Tibial nerve (tissue), 4 donors: ENCODE results near the gene DAB2. TPM values are rescaled to one million over a fixed set of nuclear protein-coding genes. Genes with fewer than 3 reads are reported as not detected.

Experiments used
- DNase-seq, 2 donors: peaks; one replicate each; pipeline ENCODE4 v3.0.0-alpha.2; 2019; ENCODE audit warnings: low spot score in 2 of 2
- H3K27ac ChIP-seq, 4 donors: fragments of 200-600 bp; sonication (generic) in 3 of 4; one replicate each; pipeline ENCODE4 v1.5.1; 2017 to 2019; ENCODE audit warnings: mild to moderate bottlenecking in 1 of 4
- H3K27me3 ChIP-seq, 2 donors: fragments of 200-600 bp; sonication (generic) in 1 of 2; one replicate each; pipeline versions ENCODE4 v1.5.1 to v1.6.0; 2017 to 2019
- H3K36me3 ChIP-seq, 3 donors: fragments of 200-600 bp; sonication (generic); one replicate each; pipeline ENCODE4 v1.5.1; 2018 to 2019
- H3K4me1 ChIP-seq, 4 donors: fragments of 200-600 bp; sonication (generic) in 3 of 4; one replicate each; pipeline ENCODE4 v1.5.1; 2017 to 2019
- H3K4me3 ChIP-seq, 4 donors: fragments of 200-600 bp; sonication (generic) in 3 of 4; one replicate each; pipeline ENCODE4 v1.5.1; 2017 to 2019; ENCODE audit warnings: mild to moderate bottlenecking in 1 of 4, moderate library complexity in 1 of 4
- H3K9me3 ChIP-seq, 4 donors: fragments of 200-600 bp; sonication (generic) in 3 of 4; one replicate each; pipeline ENCODE4 v1.5.1; 2017 to 2019
- CTCF ChIP-seq, 5 experiments: fragments of 200-600 bp in 3 of 5; fragments of 450-650 bp in 2 of 5; sonication (generic) in 3 of 5; IDR thresholded peaks; one replicate each; pipeline ENCODE4 v1.5.1; 2016 to 2019; ENCODE audit warnings: antibody characterized with exemption in 5 of 5, mild to moderate bottlenecking in 3 of 5, moderate library complexity in 2 of 5
- EP300 ChIP-seq, 2 donors: sonication (generic); formaldehyde crosslinking; IDR thresholded peaks; one replicate each; pipeline ENCODE4 v1.6.1; 2017; ENCODE audit warnings: antibody characterized with exemption in 2 of 2, mild to moderate bottlenecking in 1 of 2
- POLR2A ChIP-seq, 2 donors: fragments of 450-650 bp; IDR thresholded peaks; one replicate each; pipeline ENCODE4 v1.6.1; 2017; ENCODE audit warnings: antibody characterized with exemption in 2 of 2, mild to moderate bottlenecking in 2 of 2, moderate library complexity in 2 of 2
- WGBS, 2 donors: methylation state at CpG; one replicate each; pipeline ENCODE4 v1.1.5; 2018; 5-methylcytosine and 5-hydroxymethylcytosine counted together
- total RNA-seq, 4 donors: library from RNA; depleted of rRNA; stranded (reverse); fragments of >200 nt; gene quantifications; one replicate each; pipeline ENCODE4 v1.1.0, GENCODE V29; 2016

DAB2 gene
- total RNA-seq, 4 donors from 2014 or later, result 73.6 to 144 (median 115) TPM

GRCh38 chr5:39415201-39415600 is 9.6 kb downstream of the DAB2 start:
- H3K36me3 ChIP-seq, result no peaks in the 10 kb centered on the region
- no peak for TF ChIP-seq POLR2A (IDR thresholded peaks at IDR 0.05)
- TF ChIP-seq EP300 (IDR thresholded peaks at IDR 0.05), result peak in 1 of 2 donors; percentile 46
- TF ChIP-seq CTCF (IDR thresholded peaks at IDR 0.05), result no peak
- 38 to 48% methylated on average over 2 of the region's 2 CpGs for WGBS, 2 donors
- H3K27ac ChIP-seq, result peak overlapping the region in 2 of 4 donors; percentile 26 to 67
- no peaks in the 10 kb centered on the region for H3K27me3 ChIP-seq
- no peak for DNase-seq
- no peak overlapping the region for H3K4me3 ChIP-seq
- no peaks in the 10 kb centered on the region for H3K9me3 ChIP-seq
- H3K4me1 ChIP-seq, result peaks cover 0 to 89% (median 21%) of the 10 kb centered on the region in 4 donors

GRCh38 chr5:39414426-39414825 is 10.4 kb downstream of the DAB2 start:
- H3K27ac ChIP-seq, result no peak overlapping the region
- H3K36me3 ChIP-seq, result no peaks in the 10 kb centered on the region
- TF ChIP-seq POLR2A (IDR thresholded peaks at IDR 0.05), result no peak
- no peak for TF ChIP-seq CTCF (IDR thresholded peaks at IDR 0.05)
- TF ChIP-seq EP300 (IDR thresholded peaks at IDR 0.05), result no peak
- H3K27me3 ChIP-seq, result no peaks in the 10 kb centered on the region
- no peak overlapping the region for H3K4me3 ChIP-seq
- no peaks in the 10 kb centered on the region for H3K9me3 ChIP-seq
- DNase-seq, result no peak
- H3K4me1 ChIP-seq, result peaks cover 0 to 89% (median 19%) of the 10 kb centered on the region in 4 donors

- Histone ChIP-seq H3K27ac (peak overlapping the region in 1 of 4 donors; percentile 81), H3K4me3 (no peak overlapping the region), H3K9me3 (no peaks in the 10 kb centered on the region), H3K36me3 (no peaks in the 10 kb centered on the region), H3K4me1 (peaks cover 0 to 88% (median 21%) of the 10 kb centered on the region in 4 donors), H3K27me3 (no peaks in the 10 kb centered on the region)
- no peak for DNase-seq
- TF ChIP-seq POLR2A (IDR thresholded peaks at IDR 0.05) (no peak), EP300 (IDR thresholded peaks at IDR 0.05) (no peak)
Observed at GRCh38 chr5:39413771-39414170, 11.0 kb downstream of the DAB2 start.

GRCh38 chr5:39412721-39413394 is 11.9 kb downstream of the DAB2 start:
- Histone ChIP-seq H3K27ac (peak overlapping the region in 2 of 4 donors; percentile 29 to 81), H3K4me1 (peaks cover 0 to 89% (median 21%) of the 10 kb centered on the region in 4 donors), H3K9me3 (no peaks in the 10 kb centered on the region), H3K27me3 (no peaks in the 10 kb centered on the region), H3K4me3 (no peak overlapping the region), H3K36me3 (no peaks in the 10 kb centered on the region)
- no peak for DNase-seq
- WGBS, 2 donors, result 61 to 70% methylated on average over 5 of the region's 5 CpGs
- no peak for TF ChIP-seq POLR2A (IDR thresholded peaks at IDR 0.05)
- no peak for TF ChIP-seq EP300 (IDR thresholded peaks at IDR 0.05)

- Histone ChIP-seq H3K27me3 (no peaks in the 10 kb centered on the region), H3K4me1 (peaks cover 0 to 88% (median 21%) of the 10 kb centered on the region in 4 donors), H3K4me3 (no peak overlapping the region), H3K9me3 (no peaks in the 10 kb centered on the region), H3K27ac (peak overlapping the region in 2 of 4 donors; percentile 42 to 81), H3K36me3 (no peaks in the 10 kb centered on the region)
- TF ChIP-seq CTCF (IDR thresholded peaks at IDR 0.05) (no peak), POLR2A (IDR thresholded peaks at IDR 0.05) (no peak), EP300 (IDR thresholded peaks at IDR 0.05) (no peak)
- WGBS, 2 donors, result 91 to 95% methylated on average over 4 of the region's 4 CpGs
- DNase-seq, result no peak
Observed at GRCh38 chr5:39411985-39412384, 12.8 kb downstream of the DAB2 start.

GRCh38 chr5:39411061-39411460 is 13.7 kb downstream of the DAB2 start:
- Histone ChIP-seq H3K4me1 (peaks cover 0 to 81% (median 21%) of the 10 kb centered on the region in 4 donors), H3K4me3 (no peak overlapping the region), H3K9me3 (no peaks in the 10 kb centered on the region), H3K27ac (peak overlapping the region in 2 of 4 donors; percentile 68 to 81), H3K36me3 (no peaks in the 10 kb centered on the region), H3K27me3 (no peaks in the 10 kb centered on the region)
- DNase-seq, result no peak
- no peak for TF ChIP-seq CTCF (IDR thresholded peaks at IDR 0.05)
- peak in 1 of 2 donors; percentile 65 for TF ChIP-seq EP300 (IDR thresholded peaks at IDR 0.05)
- 13 to 14% methylated on average over 1 of the region's 1 CpG for WGBS, 2 donors
